Measurements from ENCODE around the gene CCL3.

GRCh38 chr17:36123431-36123830 is 33.5 kb upstream of the CCL3 start:
- TF ChIP-seq, protein P1, sequence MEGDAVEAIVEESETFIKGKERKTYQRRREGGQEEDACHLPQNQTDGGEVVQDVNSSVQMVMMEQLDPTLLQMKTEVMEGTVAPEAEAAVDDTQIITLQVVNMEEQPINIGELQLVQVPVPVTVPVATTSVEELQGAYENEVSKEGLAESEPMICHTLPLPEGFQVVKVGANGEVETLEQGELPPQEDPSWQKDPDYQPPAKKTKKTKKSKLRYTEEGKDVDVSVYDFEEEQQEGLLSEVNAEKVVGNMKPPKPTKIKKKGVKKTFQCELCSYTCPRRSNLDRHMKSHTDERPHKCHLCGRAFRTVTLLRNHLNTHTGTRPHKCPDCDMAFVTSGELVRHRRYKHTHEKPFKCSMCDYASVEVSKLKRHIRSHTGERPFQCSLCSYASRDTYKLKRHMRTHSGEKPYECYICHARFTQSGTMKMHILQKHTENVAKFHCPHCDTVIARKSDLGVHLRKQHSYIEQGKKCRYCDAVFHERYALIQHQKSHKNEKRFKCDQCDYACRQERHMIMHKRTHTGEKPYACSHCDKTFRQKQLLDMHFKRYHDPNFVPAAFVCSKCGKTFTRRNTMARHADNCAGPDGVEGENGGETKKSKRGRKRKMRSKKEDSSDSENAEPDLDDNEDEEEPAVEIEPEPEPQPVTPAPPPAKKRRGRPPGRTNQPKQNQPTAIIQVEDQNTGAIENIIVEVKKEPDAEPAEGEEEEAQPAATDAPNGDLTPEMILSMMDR (conservative IDR thresholded peaks at IDR 0.05; ENCODE audit: low read depth in 2 of 2), result no peak
- TF ChIP-seq POLR2AphosphoS5 (IDR thresholded peaks at IDR 0.05; ENCODE audit: low read depth), result no peak
